ENCODE data around the gene PTCH1.

GRCh38 chr9:95506428-95506677 is 10.4 kb downstream of the PTCH1 start:
- TF ChIP-seq, protein P1, sequence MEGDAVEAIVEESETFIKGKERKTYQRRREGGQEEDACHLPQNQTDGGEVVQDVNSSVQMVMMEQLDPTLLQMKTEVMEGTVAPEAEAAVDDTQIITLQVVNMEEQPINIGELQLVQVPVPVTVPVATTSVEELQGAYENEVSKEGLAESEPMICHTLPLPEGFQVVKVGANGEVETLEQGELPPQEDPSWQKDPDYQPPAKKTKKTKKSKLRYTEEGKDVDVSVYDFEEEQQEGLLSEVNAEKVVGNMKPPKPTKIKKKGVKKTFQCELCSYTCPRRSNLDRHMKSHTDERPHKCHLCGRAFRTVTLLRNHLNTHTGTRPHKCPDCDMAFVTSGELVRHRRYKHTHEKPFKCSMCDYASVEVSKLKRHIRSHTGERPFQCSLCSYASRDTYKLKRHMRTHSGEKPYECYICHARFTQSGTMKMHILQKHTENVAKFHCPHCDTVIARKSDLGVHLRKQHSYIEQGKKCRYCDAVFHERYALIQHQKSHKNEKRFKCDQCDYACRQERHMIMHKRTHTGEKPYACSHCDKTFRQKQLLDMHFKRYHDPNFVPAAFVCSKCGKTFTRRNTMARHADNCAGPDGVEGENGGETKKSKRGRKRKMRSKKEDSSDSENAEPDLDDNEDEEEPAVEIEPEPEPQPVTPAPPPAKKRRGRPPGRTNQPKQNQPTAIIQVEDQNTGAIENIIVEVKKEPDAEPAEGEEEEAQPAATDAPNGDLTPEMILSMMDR (conservative IDR thresholded peaks at IDR 0.05 in 1 of 2, IDR thresholded peaks at IDR 0.05 in 1 of 2; ENCODE audit: low read depth in 1 of 2, low read length in 2 of 2), result no peak
- no peak for TF ChIP-seq EZH2 (IDR thresholded peaks at IDR 0.05; ENCODE audit: low read length, missing control alignments)

All from fibroblast of lung (primary cell).